Stomach (tissue), 9 donors: ENCODE data around the gene IL6ST. TPM values are rescaled to one million over a fixed set of nuclear protein-coding genes. Genes with fewer than 3 reads are reported as not detected.

Experiments
- DNase-seq, 2 donors: peaks; one replicate each; pipeline versions ENCODE4 v3.0.0 to v3.0.0-alpha.2; 2013 to 2019
- H3K27ac ChIP-seq, 5 donors: fragments of 200-600 bp in 4 of 5; sonication (generic) in 4 of 5; one replicate each; pipeline ENCODE4 v1.5.1; 2013 to 2019; ENCODE audit warnings: mild to moderate bottlenecking in 1 of 5, moderate library complexity in 1 of 5
- H3K27me3 ChIP-seq, 3 donors: fragments of 200-600 bp; sonication (generic); one replicate each; pipeline ENCODE4 v1.5.1; 2017 to 2019; ENCODE audit warnings: mixed run types in 1 of 3
- H3K36me3 ChIP-seq, 4 donors: fragments of 200-600 bp; sonication (generic); 1 replicate in 3 of 4; 2 replicates in 1 of 4; pipeline ENCODE4 v1.5.1; 2016 to 2019
- H3K4me1 ChIP-seq, 4 donors: fragments of 200-600 bp; sonication (generic); one replicate each; pipeline ENCODE4 v1.5.1; 2016 to 2019
- H3K4me3 ChIP-seq, 4 donors: fragments of 200-600 bp; sonication (generic) in 3 of 4; one replicate each; pipeline ENCODE4 v1.5.1; 2016 to 2019; ENCODE audit warnings: mild to moderate bottlenecking in 1 of 4
- H3K9me3 ChIP-seq, 4 donors: fragments of 200-600 bp; sonication (generic); one replicate each; pipeline ENCODE4 v1.5.1; 2016 to 2019
- CTCF ChIP-seq, 7 experiments: fragments of 450-650 bp in 4 of 7; fragments of 200-600 bp in 3 of 7; sonication (generic) in 3 of 7; IDR thresholded peaks; one replicate each; pipeline ENCODE4 v1.5.1; 2016 to 2019; ENCODE audit warnings: antibody characterized with exemption in 7 of 7, control low read depth in 2 of 7, mild to moderate bottlenecking in 1 of 7
- EP300 ChIP-seq: sonication (generic); formaldehyde crosslinking; IDR thresholded peaks from one replicate; pipeline ENCODE4 v1.6.1; 2017; ENCODE audit warnings: antibody characterized with exemption
- POLR2A ChIP-seq, 4 donors: fragments of 450-650 bp; IDR thresholded peaks; one replicate each; pipeline ENCODE4 v1.6.1; 2016; ENCODE audit warnings: antibody characterized with exemption in 4 of 4, control low read depth in 2 of 4, mild to moderate bottlenecking in 1 of 4, moderate library complexity in 1 of 4
- POLR2AphosphoS5 ChIP-seq, 3 donors: sonication (generic); formaldehyde crosslinking; IDR thresholded peaks; one replicate each; pipeline ENCODE4 v1.6.1; 2016; ENCODE audit warnings: antibody characterized with exemption in 3 of 3
- WGBS, 5 donors: extraction: QIAGEN DNeasy Blood & Tissue Kit in 3 of 5; methylation state at CpG; one replicate each; pipeline versions ENCODE4 v1.1.5 to v1.1.7; 2013 to 2018; 5-methylcytosine and 5-hydroxymethylcytosine counted together
- intact Hi-C: fragments of 100-400 bp; cut with DNase I; formaldehyde crosslinking; loops from one replicate; pipeline ENCODE4 v1.15.1; 2023; ENCODE audit warnings: low total_unique reads
- polyA plus RNA-seq, 3 donors: library from polyadenylated mRNA; stranded (reverse); fragments of 200-250 nt; gene quantifications; one replicate each; pipeline ENCODE4 v1.2.3, GENCODE V29; 2013
- small RNA-seq, 4 donors: library from RNA; depleted of rRNA; stranded (forward); fragments of <200 nt; gene quantifications; one replicate each; pipeline ENCODE3, GENCODE V24; 2016
- total RNA-seq, 5 donors: library from RNA; depleted of rRNA; stranded (reverse); fragments of >200 nt; gene quantifications; one replicate each; pipeline versions ENCODE4 v1.1.0 to v1.2.3, GENCODE V29; 2014 to 2016
- donor health status: healthy with polysubstance abuse.
- donor health status: Bipolar disorder and iron deficiency.
- donor health status: healthy.

Gene IL6ST
- total and polyA plus RNA-seq, 8 donors, result 18.5 to 466 (median 53.6) TPM

DNA sequence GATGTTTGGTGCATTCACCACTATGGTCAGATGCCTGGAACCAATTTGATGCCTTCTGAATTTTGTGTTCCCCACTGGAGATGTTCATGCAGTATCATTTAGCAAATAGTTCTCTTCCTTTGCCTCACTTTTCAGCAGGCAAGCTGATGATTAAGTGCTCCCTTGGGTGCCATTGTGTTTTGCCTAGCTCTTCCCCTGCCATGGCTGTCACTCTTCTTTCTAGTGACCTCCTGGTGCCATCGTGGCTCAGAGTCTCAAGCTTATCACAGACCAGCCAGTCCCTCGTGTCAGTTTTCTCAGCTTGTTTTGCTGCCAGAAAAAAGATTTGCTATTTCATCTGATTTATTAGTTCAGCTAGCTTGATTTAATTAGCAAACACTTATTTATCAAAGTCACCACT is 102.3 kb downstream of the IL6ST start:
- Histone ChIP-seq H3K27me3 (no peaks in the 10 kb centered on the region), H3K9me3 (no peaks in the 10 kb centered on the region), H3K4me1 (no peaks in the 10 kb centered on the region), H3K27ac (no peak overlapping the region), H3K36me3 (no peaks in the 10 kb centered on the region), H3K4me3 (no peak overlapping the region)
- 38 to 58% (median 50%) methylated on average over 2 of the region's 2 CpGs for WGBS, 5 donors
- DNase-seq, result no peak
- intact Hi-C loops, result no loop called here
- TF ChIP-seq POLR2A (IDR thresholded peaks at IDR 0.05) (no peak), EP300 (no peak), CTCF (IDR thresholded peaks at IDR 0.05) (no peak), POLR2AphosphoS5 (IDR thresholded peaks at IDR 0.05) (no peak)

GRCh38 chr5:55888205-55888604 is 106.6 kb downstream of the IL6ST start:
- no peaks in the 10 kb centered on the region for H3K27me3 ChIP-seq
- no peaks in the 10 kb centered on the region for H3K36me3 ChIP-seq
- TF ChIP-seq EP300, result no peak
- TF ChIP-seq POLR2A (IDR thresholded peaks at IDR 0.05), result no peak
- TF ChIP-seq POLR2AphosphoS5 (IDR thresholded peaks at IDR 0.05), result no peak
- no peak for TF ChIP-seq CTCF (IDR thresholded peaks at IDR 0.05)
- intact Hi-C loops, result no loop called here
- DNase-seq, result no peak
- H3K4me1 ChIP-seq, result no peaks in the 10 kb centered on the region
- H3K9me3 ChIP-seq, result no peaks in the 10 kb centered on the region
- no peak overlapping the region for H3K27ac ChIP-seq
- WGBS, 5 donors, result 84 to 90% (median 87%) methylated on average over 5 of the region's 5 CpGs
- H3K4me3 ChIP-seq, result no peak overlapping the region

GRCh38 chr5:55885359-55885758 is 109.4 kb downstream of the IL6ST start:
- Histone ChIP-seq H3K9me3 (no peaks in the 10 kb centered on the region), H3K4me1 (no peaks in the 10 kb centered on the region), H3K27me3 (no peaks in the 10 kb centered on the region), H3K36me3 (no peaks in the 10 kb centered on the region), H3K4me3 (no peak overlapping the region), H3K27ac (no peak overlapping the region)
- 74 to 90% (median 83%) methylated on average over 9 of the region's 9 CpGs for WGBS, 5 donors
- no peak for DNase-seq
- TF ChIP-seq EP300, result no peak
- TF ChIP-seq CTCF (IDR thresholded peaks at IDR 0.05), result no peak
- TF ChIP-seq POLR2A (IDR thresholded peaks at IDR 0.05), result no peak
- no peak for TF ChIP-seq POLR2AphosphoS5 (IDR thresholded peaks at IDR 0.05)
- intact Hi-C loops, result no loop called here

Small RNAs within 50 kb of the gene (small RNA-seq; reads per million reads assigned to genes)
- gene AC016596.1 (0 reads per million in 4 donors), gene RF01210 (0 reads per million in 4 donors)

Other genes with a start within 250 kb of the IL6ST start
- gene IL31RA, start 143.6 kb downstream of the IL6ST start, total RNA-seq, result 1 to 10 TPM in 1 of 5 donors, under 1 TPM in 1, not detected in 3; 0.18 to 1.3 TPM
- gene IL31RA, start 143.6 kb downstream of the IL6ST start, polyA plus RNA-seq, result not detected
- gene ANKRD55, start 238.4 kb upstream of the IL6ST start, total RNA-seq, result under 1 TPM in 1 of 5 donors, not detected in 4; 0.18 TPM
- under 1 TPM in 1 of 3 donors, not detected in 2; 0.08 TPM for gene ANKRD55, start 238.4 kb upstream of the IL6ST start, polyA plus RNA-seq